HEK293 (cell line): ENCODE measurements around the gene PRUNE2.

Source experiments
- CTCF ChIA-PET: fragments of 350-600 bp; formaldehyde crosslinking; extraction: SDS; loops from one replicate; lab custom pipeline; 2021; ENCODE audit warnings: antibody characterized with exemption; lab: Yijun Ruan, JAX
- POLR2A ChIA-PET: fragments of 300-600 bp; formaldehyde crosslinking; extraction: SDS; loops from one replicate; lab custom pipeline; 2020; ENCODE audit warnings: antibody characterized with exemption, inconsistent platforms; lab: Yijun Ruan, JAX
- H3K27ac ChIP-seq: fragments of 200-500 bp; sonication (Bioruptor generic); 2 replicates; pipeline ENCODE4 v1.5.1; 2014; ENCODE audit warnings: low read depth, low read length, control low read depth, inconsistent platforms; ENCODE audit errors: extremely low read depth
- H3K36me3 ChIP-seq, 2 experiments: fragments of 200-500 bp in 1 of 2; sonication (Bioruptor generic) in 1 of 2; 1 replicate in 1 of 2; 2 replicates in 1 of 2; pipeline ENCODE4 v1.5.1; 2014 to 2017; ENCODE audit warnings: inconsistent platforms in 2 of 2, low read length in 2 of 2; ENCODE audit not compliant: control insufficient read depth in 2 of 2, insufficient read depth in 1 of 2
- H3K4me1 ChIP-seq: fragments of 200-500 bp; sonication (Bioruptor generic); 2 replicates; pipeline ENCODE4 v1.5.1; 2014; ENCODE audit warnings: mild to moderate bottlenecking, low read length, inconsistent platforms; ENCODE audit not compliant: control insufficient read depth, insufficient read depth
- H3K4me3 ChIP-seq: 2 replicates; pipeline ENCODE4 v1.5.1; 2011; ENCODE audit warnings: low read depth, mild to moderate bottlenecking, control low read depth, low read length, moderate library complexity
- H3K9me3 ChIP-seq: fragments of 200-500 bp; sonication (Bioruptor generic); 2 replicates; pipeline ENCODE4 v1.5.1; 2014; ENCODE audit warnings: low read depth, low read length, inconsistent platforms; ENCODE audit not compliant: control insufficient read depth, insufficient read depth
- AEBP2 ChIP-seq: fragments of 450-650 bp; formaldehyde crosslinking; IDR thresholded peaks from 2 replicates; pipeline ENCODE4 v1.5.1; 2016; ENCODE audit warnings: missing biosample characterization, missing genetic modification characterization, borderline replicate concordance
- GLIS2 ChIP-seq: fragments of 450-650 bp; formaldehyde crosslinking; IDR thresholded peaks from 2 replicates; pipeline ENCODE4 v1.5.1; 2016; ENCODE audit warnings: missing biosample characterization, missing genetic modification characterization
- HOXA7 ChIP-seq: sonication (generic); formaldehyde crosslinking; IDR thresholded peaks from 2 replicates; pipeline ENCODE4 v1.8.1; 2022; ENCODE audit warnings: missing genetic modification reagents, borderline replicate concordance
- KLF17 ChIP-seq: fragments of 450-650 bp; formaldehyde crosslinking; IDR thresholded peaks from 2 replicates; pipeline ENCODE4 v1.5.1; 2016; ENCODE audit warnings: missing biosample characterization, missing genetic modification characterization
- MEIS1 ChIP-seq: sonication (generic); formaldehyde crosslinking; IDR thresholded peaks from 2 replicates; pipeline ENCODE4 v1.8.1; 2022; ENCODE audit warnings: missing genetic modification reagents, mild to moderate bottlenecking, borderline replicate concordance
- OSR2 ChIP-seq: fragments of 450-650 bp; formaldehyde crosslinking; IDR thresholded peaks from 2 replicates; pipeline ENCODE4 v1.5.1; 2016; ENCODE audit warnings: missing biosample characterization, missing genetic modification characterization
- ZNF146 ChIP-seq: fragments of 450-650 bp; formaldehyde crosslinking; IDR thresholded peaks from 2 replicates; pipeline ENCODE4 v1.5.1; 2016; ENCODE audit warnings: missing biosample characterization, missing genetic modification characterization
- ZNF302 ChIP-seq: fragments of 450-650 bp; formaldehyde crosslinking; IDR thresholded peaks from 2 replicates; pipeline ENCODE4 v1.5.1; 2016; ENCODE audit warnings: missing biosample characterization, missing genetic modification characterization, low read depth
- ZNF354C ChIP-seq: fragments of 450-650 bp; formaldehyde crosslinking; IDR thresholded peaks from 2 replicates; pipeline ENCODE4 v1.5.1; 2016; ENCODE audit warnings: missing biosample characterization, missing genetic modification characterization, low read depth, borderline replicate concordance
- ZNF37A ChIP-seq: fragments of 450-650 bp; IDR thresholded peaks from 2 replicates; pipeline ENCODE4 v1.5.1; 2018; ENCODE audit warnings: missing biosample characterization, missing genetic modification characterization
- ZNF416 ChIP-seq: fragments of 450-650 bp; formaldehyde crosslinking; IDR thresholded peaks from 2 replicates; pipeline ENCODE4 v1.5.1; 2016; ENCODE audit warnings: missing biosample characterization, missing genetic modification characterization
- ZNF544 ChIP-seq: fragments of 450-650 bp; formaldehyde crosslinking; IDR thresholded peaks from 2 replicates; pipeline ENCODE4 v1.5.0; 2017; ENCODE audit warnings: missing biosample characterization, missing genetic modification characterization
- ZNF623 ChIP-seq: fragments of 450-650 bp; formaldehyde crosslinking; IDR thresholded peaks from 2 replicates; pipeline ENCODE4 v1.5.1; 2016; ENCODE audit warnings: missing biosample characterization, missing genetic modification characterization
- ZNF830 ChIP-seq: fragments of 450-650 bp; IDR thresholded peaks from 2 replicates; pipeline ENCODE4 v1.5.0; 2018; ENCODE audit warnings: missing biosample characterization, missing genetic modification characterization, low read depth, mild to moderate bottlenecking, moderate library complexity
- ZXDB ChIP-seq: fragments of 450-650 bp; formaldehyde crosslinking; IDR thresholded peaks from 2 replicates; pipeline ENCODE4 v1.5.1; 2016; ENCODE audit warnings: missing biosample characterization, missing genetic modification characterization
- TF ChIP-seq, protein P1 (sequence below): fragments of 450-650 bp; formaldehyde crosslinking; IDR thresholded peaks from 2 replicates; pipeline ENCODE4 v1.5.1; 2016; ENCODE audit warnings: missing biosample characterization, missing genetic modification characterization, low read depth
- TF ChIP-seq, protein P2 (sequence below): fragments of 450-650 bp; formaldehyde crosslinking; conservative IDR thresholded peaks from 2 replicates; pipeline ENCODE4 v1.5.1; 2016; ENCODE audit warnings: low read depth, missing biosample characterization, missing genetic modification characterization
- TF ChIP-seq, protein P3 (sequence below): fragments of 450-650 bp; formaldehyde crosslinking; IDR thresholded peaks from 2 replicates; pipeline ENCODE4 v1.5.1; 2016; ENCODE audit warnings: missing biosample characterization, missing genetic modification characterization

Gene PRUNE2

GRCh38 chr9:76570826-76571225 lies 335.1 kb downstream of the PRUNE2 start (continued):
- no peak for TF ChIP-seq ZNF37A

GRCh38 chr9:76567086-76567485 lies 338.8 kb downstream of the PRUNE2 start:
- ChIA-PET POLR2A (interaction anchor here (0.7 kb wide), 1 partner anchor 110 kb away, joined by 4 read pairs; no protein-coding TSS in a partner anchor), CTCF (no interaction called here)

GRCh38 chr9:76564297-76564696 lies 341.6 kb downstream of the PRUNE2 start:
- TF ChIP-seq ZNF354C (tag by site-specific recombination) (no peak), OSR2 (tag by site-specific recombination) (0 out of 2 replicates have a peak, but pooled peaks have one; percentile 13)
- Histone ChIP-seq H3K4me1 (no peaks in the 10 kb centered on the region), H3K36me3 (no peaks in the 10 kb centered on the region), H3K9me3 (no peaks in the 10 kb centered on the region), H3K4me3 (no peak overlapping the region), H3K27ac (no peak overlapping the region)
- ChIA-PET POLR2A (no interaction called here), CTCF (interaction anchor here (1.2 kb wide), 1 partner anchor 94 kb away, joined by 4 read pairs; no protein-coding TSS in a partner anchor)

More at GRCh38 chr9:76567086-76567485, 338.8 kb downstream of the PRUNE2 start:
- Histone ChIP-seq H3K9me3 (no peaks in the 10 kb centered on the region; the same call in 1 of the 2 replicates), H3K27ac (no peak overlapping the region), H3K4me1 (no peaks in the 10 kb centered on the region), H3K36me3 (no peaks in the 10 kb centered on the region), H3K4me3 (no peak overlapping the region)
- TF ChIP-seq, protein P1, sequence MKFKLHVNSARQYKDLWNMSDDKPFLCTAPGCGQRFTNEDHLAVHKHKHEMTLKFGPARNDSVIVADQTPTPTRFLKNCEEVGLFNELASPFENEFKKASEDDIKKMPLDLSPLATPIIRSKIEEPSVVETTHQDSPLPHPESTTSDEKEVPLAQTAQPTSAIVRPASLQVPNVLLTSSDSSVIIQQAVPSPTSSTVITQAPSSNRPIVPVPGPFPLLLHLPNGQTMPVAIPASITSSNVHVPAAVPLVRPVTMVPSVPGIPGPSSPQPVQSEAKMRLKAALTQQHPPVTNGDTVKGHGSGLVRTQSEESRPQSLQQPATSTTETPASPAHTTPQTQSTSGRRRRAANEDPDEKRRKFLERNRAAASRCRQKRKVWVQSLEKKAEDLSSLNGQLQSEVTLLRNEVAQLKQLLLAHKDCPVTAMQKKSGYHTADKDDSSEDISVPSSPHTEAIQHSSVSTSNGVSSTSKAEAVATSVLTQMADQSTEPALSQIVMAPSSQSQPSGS (tag by site-specific recombination), result no peak
- TF ChIP-seq ZNF37A (no peak), ZNF623 (tag by site-specific recombination) (no peak), ZXDB (tag by site-specific recombination) (no peak), ZNF544 (tag by site-specific recombination) (no peak), GLIS2 (tag by site-specific recombination) (no peak), ZNF830 (tag by site-specific recombination) (no peak), KLF17 (tag by site-specific recombination) (no peak), ZNF302 (tag by site-specific recombination) (no peak), MEIS1 (CRISPR knock-in tag) (no peak), HOXA7 (no peak)

GRCh38 chr9:76562511-76562911 lies 343.4 kb downstream of the PRUNE2 start:
- POLR2A ChIA-PET, result interaction anchor here (1.2 kb wide), 1 partner anchor 20 kb away, joined by 3 read pairs; no protein-coding TSS in a partner anchor
- H3K36me3 ChIP-seq, result no peaks in the 10 kb centered on the region
- CTCF ChIA-PET, result interaction anchor here (0.6 to 1.8 kb wide), 2 partner anchors 20 to 106 kb away, joined by 4 to 5 read pairs; no protein-coding TSS in a partner anchor
- H3K9me3 ChIP-seq, result no peaks in the 10 kb centered on the region
- no peak overlapping the region for H3K27ac ChIP-seq
- H3K4me1 ChIP-seq, result no peaks in the 10 kb centered on the region
- no peak overlapping the region for H3K4me3 ChIP-seq
- TF ChIP-seq ZNF146 (no peak), ZNF416 (tag by site-specific recombination) (no peak), AEBP2 (tag by site-specific recombination) (no peak)
- TF ChIP-seq, protein P2, sequence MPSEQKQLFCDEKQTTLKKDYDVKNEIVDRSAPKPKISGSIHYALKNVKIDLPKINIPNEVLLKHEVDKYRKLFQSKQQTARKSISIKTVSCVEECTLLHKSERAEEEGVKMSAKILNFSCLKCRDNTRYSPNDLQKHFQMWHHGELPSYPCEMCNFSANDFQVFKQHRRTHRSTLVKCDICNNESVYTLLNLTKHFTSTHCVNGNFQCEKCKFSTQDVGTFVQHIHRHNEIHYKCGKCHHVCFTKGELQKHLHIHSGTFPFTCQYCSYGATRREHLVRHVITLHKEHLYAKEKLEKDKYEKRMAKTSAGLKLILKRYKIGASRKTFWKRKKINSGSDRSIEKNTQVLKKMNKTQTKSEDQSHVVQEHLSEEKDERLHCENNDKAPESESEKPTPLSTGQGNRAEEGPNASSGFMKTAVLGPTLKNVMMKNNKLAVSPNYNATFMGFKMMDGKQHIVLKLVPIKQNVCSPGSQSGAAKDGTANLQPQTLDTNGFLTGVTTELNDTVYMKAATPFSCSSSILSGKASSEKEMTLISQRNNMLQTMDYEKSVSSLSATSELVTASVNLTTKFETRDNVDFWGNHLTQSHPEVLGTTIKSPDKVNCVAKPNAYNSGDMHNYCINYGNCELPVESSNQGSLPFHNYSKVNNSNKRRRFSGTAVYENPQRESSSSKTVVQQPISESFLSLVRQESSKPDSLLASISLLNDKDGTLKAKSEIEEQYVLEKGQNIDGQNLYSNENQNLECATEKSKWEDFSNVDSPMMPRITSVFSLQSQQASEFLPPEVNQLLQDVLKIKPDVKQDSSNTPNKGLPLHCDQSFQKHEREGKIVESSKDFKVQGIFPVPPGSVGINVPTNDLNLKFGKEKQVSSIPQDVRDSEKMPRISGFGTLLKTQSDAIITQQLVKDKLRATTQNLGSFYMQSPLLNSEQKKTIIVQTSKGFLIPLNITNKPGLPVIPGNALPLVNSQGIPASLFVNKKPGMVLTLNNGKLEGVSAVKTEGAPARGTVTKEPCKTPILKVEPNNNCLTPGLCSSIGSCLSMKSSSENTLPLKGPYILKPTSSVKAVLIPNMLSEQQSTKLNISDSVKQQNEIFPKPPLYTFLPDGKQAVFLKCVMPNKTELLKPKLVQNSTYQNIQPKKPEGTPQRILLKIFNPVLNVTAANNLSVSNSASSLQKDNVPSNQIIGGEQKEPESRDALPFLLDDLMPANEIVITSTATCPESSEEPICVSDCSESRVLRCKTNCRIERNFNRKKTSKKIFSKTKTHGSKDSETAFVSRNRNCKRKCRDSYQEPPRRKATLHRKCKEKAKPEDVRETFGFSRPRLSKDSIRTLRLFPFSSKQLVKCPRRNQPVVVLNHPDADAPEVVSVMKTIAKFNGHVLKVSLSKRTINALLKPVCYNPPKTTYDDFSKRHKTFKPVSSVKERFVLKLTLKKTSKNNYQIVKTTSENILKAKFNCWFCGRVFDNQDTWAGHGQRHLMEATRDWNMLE (tag by site-specific recombination), result no peak
- TF ChIP-seq, protein P3, sequence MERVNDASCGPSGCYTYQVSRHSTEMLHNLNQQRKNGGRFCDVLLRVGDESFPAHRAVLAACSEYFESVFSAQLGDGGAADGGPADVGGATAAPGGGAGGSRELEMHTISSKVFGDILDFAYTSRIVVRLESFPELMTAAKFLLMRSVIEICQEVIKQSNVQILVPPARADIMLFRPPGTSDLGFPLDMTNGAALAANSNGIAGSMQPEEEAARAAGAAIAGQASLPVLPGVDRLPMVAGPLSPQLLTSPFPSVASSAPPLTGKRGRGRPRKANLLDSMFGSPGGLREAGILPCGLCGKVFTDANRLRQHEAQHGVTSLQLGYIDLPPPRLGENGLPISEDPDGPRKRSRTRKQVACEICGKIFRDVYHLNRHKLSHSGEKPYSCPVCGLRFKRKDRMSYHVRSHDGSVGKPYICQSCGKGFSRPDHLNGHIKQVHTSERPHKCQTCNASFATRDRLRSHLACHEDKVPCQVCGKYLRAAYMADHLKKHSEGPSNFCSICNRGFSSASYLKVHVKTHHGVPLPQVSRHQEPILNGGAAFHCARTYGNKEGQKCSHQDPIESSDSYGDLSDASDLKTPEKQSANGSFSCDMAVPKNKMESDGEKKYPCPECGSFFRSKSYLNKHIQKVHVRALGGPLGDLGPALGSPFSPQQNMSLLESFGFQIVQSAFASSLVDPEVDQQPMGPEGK (tag by site-specific recombination), result no peak
